ENCODE data around the gene LMX1A.

GRCh38 chr1:165235777-165236291, 120.7 kb downstream of the LMX1A start:
- no peak for TF ChIP-seq CTCF (IDR thresholded peaks at IDR 0.05)
- no peak for TF ChIP-seq EZH2 (IDR thresholded peaks at IDR 0.05; ENCODE audit: borderline replicate concordance, insufficient read depth, low read depth, low read length, poor library complexity, severe bottlenecking)

Measured in B cell (primary cell).